H1 (cell line): ENCODE results near the gene COLEC12. TPM values are rescaled to one million over a fixed set of nuclear protein-coding genes. Genes with fewer than 3 reads are reported as not detected.

Experiments used
- CTCF ChIA-PET: fragments of 300-600 bp; sonication (Branson Sonifier 250); formaldehyde crosslinking; loops from one replicate; lab custom pipeline; 2021; ENCODE audit not compliant: partially characterized antibody; lab: Charles Lee
- POLR2A ChIA-PET: fragments of 300-600 bp; sonication (Branson Sonifier 250); formaldehyde crosslinking; loops from one replicate; lab custom pipeline; 2021; ENCODE audit warnings: inconsistent platforms; ENCODE audit not compliant: partially characterized antibody; lab: Charles Lee
- DNase-seq, 2 experiments: peaks; one replicate each; pipeline versions ENCODE4 v3.0.0 to v3.0.0-alpha.2; 2010 to 2022; ENCODE audit warnings: low spot score in 2 of 2, low read depth in 1 of 2, mixed read lengths in 1 of 2
- FAIRE-seq: peaks from 2 replicates; lab custom pipeline; 2011; peaks lifted over from hg19 to GRCh38; lab: Jason Lieb, UNC
- H2AFZ ChIP-seq: 2 replicates; pipeline ENCODE4 v1.8.1; 2012; ENCODE audit warnings: low read length, inconsistent platforms
- H2AK5ac ChIP-seq: 2 replicates; pipeline ENCODE4 v1.6.1; 2013; ENCODE audit warnings: low read depth, low read length
- H2BK120ac ChIP-seq: replicated peaks from 2 replicates; pipeline ENCODE3; 2013; ENCODE audit warnings: low read depth, low read length, inconsistent platforms
- H2BK12ac ChIP-seq: 2 replicates; pipeline ENCODE4 v1.6.1; 2013; ENCODE audit warnings: low read depth, low read length
- H2BK15ac ChIP-seq: 2 replicates; pipeline ENCODE4 v1.6.1; 2013; ENCODE audit warnings: low read length
- H2BK20ac ChIP-seq: 2 replicates; pipeline ENCODE4 v1.6.1; 2013; ENCODE audit warnings: low read length
- H2BK5ac ChIP-seq: 2 replicates; pipeline ENCODE4 v1.6.1; 2013; ENCODE audit warnings: low read depth, low read length
- H3K14ac ChIP-seq: 2 replicates; pipeline ENCODE4 v1.6.1; 2013; ENCODE audit warnings: inconsistent platforms; ENCODE audit not compliant: insufficient read length
- H3K18ac ChIP-seq: 2 replicates; pipeline ENCODE4 v1.6.1; 2013; ENCODE audit warnings: low read length; ENCODE audit errors: extremely low read depth
- H3K23ac ChIP-seq: 2 replicates; pipeline ENCODE4 v1.6.1; 2013; ENCODE audit warnings: inconsistent platforms; ENCODE audit not compliant: insufficient read length
- H3K23me2 ChIP-seq: 2 replicates; pipeline ENCODE4 v1.6.1; 2013; ENCODE audit warnings: low read depth, low read length
- H3K27ac ChIP-seq: 2 replicates; pipeline ENCODE4 v1.6.1; 2011; ENCODE audit warnings: low read depth, low read length, inconsistent platforms
- H3K27me3 ChIP-seq, 4 experiments: replicated peaks in 1 of 4; 1 replicate in 1 of 4; 2 replicates in 3 of 4; pipeline versions ENCODE4 v1.6.1 to v1.8.1; 2011 to 2013; ENCODE audit warnings: low read length in 3 of 4, mild to moderate bottlenecking in 3 of 4, inconsistent platforms in 2 of 4, mixed read lengths in 2 of 4, moderate library complexity in 1 of 4; ENCODE audit not compliant: control insufficient read depth in 3 of 4, insufficient read depth in 3 of 4; ENCODE audit errors: extremely low read depth in 1 of 4
- H3K36me3 ChIP-seq, 4 experiments: 2 replicates each; pipeline versions ENCODE4 v1.6.1 to v1.8.1; 2011 to 2013; ENCODE audit warnings: mild to moderate bottlenecking in 4 of 4, low read length in 3 of 4, moderate library complexity in 2 of 4, control low read depth in 1 of 4, inconsistent platforms in 1 of 4; ENCODE audit not compliant: insufficient read depth in 4 of 4, control insufficient read depth in 2 of 4
- H3K4ac ChIP-seq: replicated peaks from 2 replicates; pipeline ENCODE3; 2013; ENCODE audit warnings: low read length, low read depth, mixed read lengths, inconsistent platforms; ENCODE audit not compliant: insufficient read length
- H3K4me1 ChIP-seq, 4 experiments: replicated peaks in 1 of 4; 1 replicate in 1 of 4; 2 replicates in 3 of 4; pipeline versions ENCODE4 v1.6.1 to v1.8.1; 2011 to 2013; ENCODE audit warnings: low read length in 3 of 4, inconsistent platforms in 2 of 4, mixed read lengths in 1 of 4; ENCODE audit not compliant: insufficient read depth in 4 of 4, control insufficient read depth in 3 of 4
- H3K4me2 ChIP-seq, 2 experiments: 2 replicates each; pipeline versions ENCODE4 v1.6.1 to v1.8.1; 2011 to 2013; ENCODE audit warnings: low read depth in 2 of 2, low read length in 2 of 2, control low read depth in 1 of 2, inconsistent platforms in 1 of 2, mild to moderate bottlenecking in 1 of 2; ENCODE audit not compliant: insufficient read depth in 1 of 2
- H3K4me3 ChIP-seq, 4 experiments: fragments of 200-600, 300-600 bp in 1 of 4; sonication (generic), shearing (Covaris generic), sonication (Bioruptor Twin) in 1 of 4; 2 replicates each; pipeline versions ENCODE4 v1.5.1 to v1.8.1; 2011 to 2016; ENCODE audit warnings: low read length in 4 of 4, low read depth in 3 of 4, control low read depth in 2 of 4, inconsistent platforms in 2 of 4, mild to moderate bottlenecking in 2 of 4, mixed read lengths in 1 of 4, moderate library complexity in 1 of 4; ENCODE audit not compliant: insufficient read depth in 2 of 4; ENCODE audit errors: extremely low read depth in 1 of 4
- H3K56ac ChIP-seq: replicated peaks from 2 replicates; pipeline ENCODE3; 2013; ENCODE audit warnings: low read depth, mild to moderate bottlenecking, mixed read lengths, low read length, inconsistent platforms; ENCODE audit not compliant: insufficient read length
- H3K79me1 ChIP-seq: 2 replicates; pipeline ENCODE4 v1.6.1; 2013; ENCODE audit warnings: low read depth, low read length, control low read depth
- H3K79me2 ChIP-seq, 2 experiments: 2 replicates each; pipeline versions ENCODE4 v1.6.1 to v1.8.1; 2012 to 2013; ENCODE audit warnings: low read length in 2 of 2, mild to moderate bottlenecking in 2 of 2, inconsistent platforms in 1 of 2; ENCODE audit not compliant: insufficient read depth in 2 of 2, control insufficient read depth in 1 of 2
- H3K9ac ChIP-seq, 4 experiments: replicated peaks in 1 of 4; 1 replicate in 1 of 4; 2 replicates in 3 of 4; pipeline versions ENCODE4 v1.6.1 to v1.8.1; 2011 to 2013; ENCODE audit warnings: low read depth in 3 of 4, low read length in 3 of 4, control low read depth in 2 of 4, mild to moderate bottlenecking in 2 of 4, moderate library complexity in 2 of 4, inconsistent platforms in 1 of 4; ENCODE audit errors: extremely low read depth in 1 of 4
- H3K9me3 ChIP-seq, 2 experiments: 2 replicates each; pipeline versions ENCODE4 v1.6.1 to v1.8.1; 2012 to 2013; ENCODE audit warnings: mild to moderate bottlenecking in 2 of 2, moderate library complexity in 2 of 2, control low read depth in 1 of 2, inconsistent platforms in 1 of 2, low read depth in 1 of 2, low read length in 1 of 2, mixed read lengths in 1 of 2; ENCODE audit not compliant: insufficient read depth in 2 of 2
- H4K20me1 ChIP-seq, 2 experiments: replicated peaks in 1 of 2; 2 replicates each; pipeline versions ENCODE3 to v1.8.1; 2011 to 2013; ENCODE audit warnings: inconsistent platforms in 2 of 2, low read length in 2 of 2, mild to moderate bottlenecking in 1 of 2; ENCODE audit not compliant: insufficient read depth in 2 of 2, control insufficient read depth in 1 of 2
- H4K5ac ChIP-seq: 2 replicates; pipeline ENCODE4 v1.6.1; 2013; ENCODE audit warnings: low read length, low read depth, mixed read lengths, inconsistent platforms; ENCODE audit not compliant: insufficient read length
- H4K8ac ChIP-seq: 2 replicates; pipeline ENCODE4 v1.8.0; 2013; ENCODE audit warnings: mild to moderate bottlenecking, moderate library complexity, low read length, inconsistent platforms; ENCODE audit not compliant: insufficient read depth; ENCODE audit errors: extremely low read depth
- H4K91ac ChIP-seq: replicated peaks from 2 replicates; pipeline ENCODE3; 2013; ENCODE audit warnings: low read length, mixed read lengths, inconsistent platforms; ENCODE audit not compliant: insufficient read length
- ASH2L ChIP-seq: fragments of 200-600, 300-600 bp; sonication (generic); IDR thresholded peaks from one replicate; pipeline ENCODE4 v1.7.1; 2017; ENCODE audit warnings: low read length
- CBX5 ChIP-seq: fragments of 300-800, 300-1000 bp; sonication (generic); IDR thresholded peaks from 2 replicates; pipeline ENCODE4 v1.7.1; 2016; ENCODE audit warnings: antibody characterized with exemption, low read length, low read depth
- CBX8 ChIP-seq: fragments of 300-800, 300-1000 bp; sonication (generic); IDR thresholded peaks from 2 replicates; pipeline ENCODE4 v1.7.1; 2016; ENCODE audit warnings: low read depth, low read length, borderline replicate concordance
- CREB1 ChIP-seq: IDR thresholded peaks from 2 replicates; pipeline ENCODE4 v1.6.1; 2012; ENCODE audit warnings: inconsistent platforms
- EZH2 ChIP-seq: fragments of 200-600 bp; sonication (generic); IDR thresholded peaks from 2 replicates; pipeline ENCODE4 v1.7.1; 2012; ENCODE audit warnings: low read depth, mild to moderate bottlenecking, moderate library complexity, low read length, inconsistent platforms; ENCODE audit not compliant: severe bottlenecking
- HDAC2 ChIP-seq, 2 experiments: fragments of 300-600 bp in 1 of 2; sonication (generic) in 1 of 2; IDR thresholded peaks; 2 replicates each; pipeline ENCODE4 v1.6.1; 2011 to 2012; ENCODE audit warnings: low read depth in 2 of 2, low read length in 2 of 2, mild to moderate bottlenecking in 2 of 2, moderate library complexity in 2 of 2, borderline replicate concordance in 1 of 2, inconsistent platforms in 1 of 2
- MAFK ChIP-seq: IDR thresholded peaks from 2 replicates; pipeline ENCODE4 v1.6.1; 2012; ENCODE audit warnings: low read depth, mild to moderate bottlenecking, improper control_type of control experiment, low read length
- NRF1 ChIP-seq: IDR thresholded peaks from 2 replicates; pipeline ENCODE4 v1.6.1; 2011; ENCODE audit warnings: mild to moderate bottlenecking, low read depth, low read length, improper control_type of control experiment
- POLR2A ChIP-seq, 2 experiments: IDR thresholded peaks; 1 replicate in 1 of 2; 2 replicates in 1 of 2; pipeline ENCODE4 v1.6.1; 2011; ENCODE audit warnings: low read depth in 2 of 2, low read length in 2 of 2, mild to moderate bottlenecking in 2 of 2; ENCODE audit errors: control extremely low read depth in 1 of 2
- POLR2AphosphoS5 ChIP-seq: IDR thresholded peaks from 2 replicates; pipeline ENCODE4 v1.6.1; 2011; ENCODE audit warnings: low read depth, low read length
- RXRA ChIP-seq: IDR thresholded peaks from 2 replicates; pipeline ENCODE4 v1.6.1; 2011; ENCODE audit warnings: low read depth, mild to moderate bottlenecking, low read length, moderate library complexity; ENCODE audit not compliant: insufficient read depth
- SIN3A ChIP-seq, 2 experiments: IDR thresholded peaks in 1 of 2; conservative IDR thresholded peaks in 1 of 2; 2 replicates each; pipeline ENCODE4 v1.6.1; 2011 to 2012; ENCODE audit warnings: low read length in 2 of 2, improper control_type of control experiment in 1 of 2, low read depth in 1 of 2, mild to moderate bottlenecking in 1 of 2
- SIRT6 ChIP-seq: IDR thresholded peaks from one replicate; pipeline ENCODE4 v1.7.1; 2012; ENCODE audit warnings: low read length, inconsistent platforms
- SP2 ChIP-seq: IDR thresholded peaks from 2 replicates; pipeline ENCODE4 v1.6.1; 2012; ENCODE audit warnings: mild to moderate bottlenecking, low read length, inconsistent platforms
- USF2 ChIP-seq: IDR thresholded peaks from 2 replicates; pipeline ENCODE4 v1.6.1; 2011; ENCODE audit warnings: low read length, improper control_type of control experiment
- WGBS, 2 experiments: shearing (Covaris generic) in 1 of 2; methylation state at CpG; one replicate each; pipeline versions ENCODE4 v1.1.6 to v1.1.7; 2013 to 2015; ENCODE audit warnings: low lambda C conversion rate in 2 of 2, mixed read lengths in 2 of 2, inconsistent platforms in 1 of 2, low coverage in 1 of 2, missing lambda C conversion rate in 1 of 2; ENCODE audit not compliant: insufficient replicate concordance in 2 of 2, insufficient coverage in 1 of 2, insufficient read length in 1 of 2; ENCODE audit errors: extremely low coverage in 1 of 2, missing lambda C conversion rate in 1 of 2; 5-methylcytosine and 5-hydroxymethylcytosine counted together
- polyA plus RNA-seq, 7 experiments: library from polyadenylated mRNA; depleted of rRNA in 3 of 7; stranded (reverse) in 5 of 7; unstranded in 2 of 7; fragments of >200 nt in 5 of 7; fragments of 200-250 nt in 2 of 7; gene quantifications; 1 replicate in 5 of 7; 2 replicates in 1 of 7; 4 replicates in 1 of 7; pipeline versions ENCODE4 v1.2.1 to v1.2.3, GENCODE V29; 2011 to 2013; ENCODE audit warnings: missing spikeins in 2 of 7, mixed read lengths in 2 of 7
- total RNA-seq: library from RNA; stranded (reverse); fragmentation: NEBNext Ultra II Directional; extraction: Animal tissue kit (Norgen Biotek cat#: 25700); gene quantifications from 2 replicates; pipeline ENCODE4 v1.2.1, GENCODE V29; 2021

COLEC12 gene
- total and polyA plus RNA-seq, 2 of the 8 experiments (the other 6 are each of a cell fraction or from before 2014, with no cell fraction given): 0.44 to 2.3 TPM

- no peak overlapping the region for H3K4me2 ChIP-seq
- POLR2A ChIA-PET: no interaction called here
- TF ChIP-seq CREB1 (no peak), ASH2L (no peak), CBX8 (no peak), POLR2AphosphoS5 (no peak), SIN3A (conservative IDR thresholded peaks at IDR 0.05 in 1 of 2, IDR thresholded peaks at IDR 0.05 in 1 of 2; ENCODE audit: low read depth in 1 of 2, low read length in 2 of 2) (no peak), USF2 (no peak), RXRA (no peak), HDAC2 (IDR thresholded peaks at IDR 0.05; ENCODE audit: borderline replicate concordance in 1 of 2, low read depth in 2 of 2, low read length in 2 of 2) (no peak), POLR2A (IDR thresholded peaks at IDR 0.05; ENCODE audit: control extremely low read depth in 1 of 2, low read depth in 2 of 2, low read length in 2 of 2) (no peak), SIRT6 (no peak), MAFK (no peak), NRF1 (no peak), EZH2 (no peak), CBX5 (no peak), SP2 (no peak)
These were observed 103.9 kb downstream of the COLEC12 start for GRCh38 chr18:396556-396955.

More at GRCh38 chr18:396556-396955, 103.9 kb downstream of the COLEC12 start:
- Histone ChIP-seq H3K79me2 (no peaks in the 10 kb centered on the region), H3K79me1 (no peaks in the 10 kb centered on the region), H2BK15ac (no peak overlapping the region), H3K56ac (no peak overlapping the region), H3K18ac (no peak overlapping the region), H3K23me2 (no peaks in the 10 kb centered on the region), H3K4me1 (no peaks in the 10 kb centered on the region), H3K4ac (no peak overlapping the region), H4K8ac (no peak overlapping the region), H3K9me3 (no peaks in the 10 kb centered on the region), H2AFZ (no peak overlapping the region), H3K14ac (no peak overlapping the region), H2AK5ac (no peak overlapping the region), H2BK120ac (no peak overlapping the region), H2BK12ac (no peak overlapping the region), H3K27ac (no peak overlapping the region), H3K4me3 (no peak overlapping the region), H3K36me3 (no peaks in the 10 kb centered on the region), H3K23ac (no peak overlapping the region), H2BK5ac (no peak overlapping the region), H4K20me1 (no peaks in the 10 kb centered on the region), H4K5ac (no peak overlapping the region), H3K27me3 (no peaks in the 10 kb centered on the region), H4K91ac (no peak overlapping the region), H3K9ac (no peak overlapping the region), H2BK20ac (no peak overlapping the region)
- FAIRE-seq: no peak
- 95% methylated on average over 3 of the region's 3 CpGs; no CpG with 5 or more reads in 1 of the 2 experiments for WGBS, 2 experiments
- no peak for DNase-seq
- CTCF ChIA-PET: no interaction called here
